Retina (tissue), 1 donor: ENCODE measurements around the gene KLF6.

ENCODE experiments used
- DNase-seq: peaks from one replicate; pipeline ENCODE4 v3.0.0-alpha.2; 2016

KLF6 gene

DNA sequence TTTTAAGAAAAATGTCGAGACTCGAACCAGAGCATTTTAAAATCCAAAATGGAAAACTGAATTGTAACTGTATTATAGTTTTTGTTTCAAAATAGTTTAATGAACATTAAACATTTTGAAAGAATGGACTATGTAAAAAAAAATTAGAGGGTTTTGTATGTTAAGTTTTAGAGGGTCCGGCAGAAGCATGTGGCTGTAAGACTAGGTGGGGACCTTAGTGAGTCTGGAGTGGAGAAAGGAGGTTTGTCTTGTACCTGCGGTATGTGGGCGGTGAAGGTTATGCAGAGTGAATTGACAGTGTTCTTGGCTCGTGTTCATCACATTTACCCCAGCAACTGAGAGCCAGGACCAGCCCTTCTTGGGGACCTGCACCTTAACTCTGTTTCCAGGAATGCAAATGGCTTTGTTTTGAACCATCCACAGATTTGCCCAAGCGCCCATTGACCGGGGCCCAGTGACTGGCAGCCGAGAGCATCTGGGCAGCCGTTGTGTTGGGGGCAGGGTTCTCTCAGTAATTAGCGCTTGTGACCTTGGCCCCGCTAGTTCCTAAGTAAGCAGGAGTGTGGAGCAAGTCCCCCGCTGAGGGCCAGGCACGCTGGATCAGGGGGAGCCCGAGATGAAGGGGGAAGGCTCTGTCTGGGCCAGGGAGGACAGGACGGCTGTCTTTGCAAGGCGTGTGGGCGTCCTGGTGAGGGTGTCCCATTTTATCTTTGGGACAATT lies 1.4 kb upstream of the KLF6 start:
- DNase-seq, result peak; percentile 90

DNA sequence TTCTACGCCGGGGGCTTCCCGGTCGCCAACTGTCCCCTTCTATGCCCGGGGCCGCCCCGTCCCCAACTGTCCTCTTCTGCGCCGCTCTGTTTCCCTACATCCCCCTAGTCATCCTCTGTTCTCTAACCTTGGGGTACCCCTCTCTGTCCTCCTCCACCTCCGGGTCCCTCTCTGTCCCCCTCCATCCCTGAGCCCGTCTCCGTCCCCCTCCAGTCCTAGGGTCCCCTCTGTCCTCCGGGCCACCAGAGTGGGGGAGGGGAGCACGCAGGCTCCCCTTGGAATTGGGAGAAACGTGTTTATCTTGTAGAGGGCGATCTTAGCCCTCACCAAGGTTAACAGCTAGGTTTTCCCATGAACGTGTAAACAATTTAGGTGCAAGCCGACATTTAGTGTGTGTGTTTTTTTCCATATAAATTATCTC lies 852 bp upstream of the KLF6 start:
- DNase-seq, result peak; percentile 75

DNA sequence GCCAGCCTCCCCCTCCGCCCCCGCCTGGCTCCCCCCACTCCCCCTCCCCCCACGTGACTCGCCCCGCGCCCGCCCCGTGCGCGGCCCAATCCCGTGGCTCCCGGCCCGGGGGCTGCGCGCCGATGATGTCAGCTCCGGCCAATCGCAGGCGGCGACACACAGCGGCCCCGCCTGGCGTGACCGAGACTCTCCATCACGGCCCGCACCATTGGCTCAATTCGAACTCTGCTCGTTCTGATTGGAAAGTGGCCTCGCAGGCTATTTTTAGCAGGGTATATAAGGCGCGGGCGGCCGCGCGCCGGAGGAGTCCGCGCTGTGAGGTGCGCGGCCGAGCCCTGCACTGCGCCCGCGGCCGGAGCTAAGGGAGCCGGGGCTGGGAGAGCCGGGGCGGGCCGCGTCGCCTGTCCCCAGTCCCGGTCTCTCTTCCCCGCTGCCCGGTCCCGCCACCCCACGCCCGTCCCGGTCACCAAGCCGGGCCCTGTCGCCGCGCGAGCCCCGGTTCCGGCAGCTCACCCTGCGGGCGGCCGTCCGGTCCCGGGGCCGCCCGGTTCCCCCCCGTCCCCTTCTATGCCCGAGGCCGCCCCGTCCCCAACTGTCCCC lies 342 bp upstream of the KLF6 start:
- DNase-seq, result peak; percentile 99

DNA sequence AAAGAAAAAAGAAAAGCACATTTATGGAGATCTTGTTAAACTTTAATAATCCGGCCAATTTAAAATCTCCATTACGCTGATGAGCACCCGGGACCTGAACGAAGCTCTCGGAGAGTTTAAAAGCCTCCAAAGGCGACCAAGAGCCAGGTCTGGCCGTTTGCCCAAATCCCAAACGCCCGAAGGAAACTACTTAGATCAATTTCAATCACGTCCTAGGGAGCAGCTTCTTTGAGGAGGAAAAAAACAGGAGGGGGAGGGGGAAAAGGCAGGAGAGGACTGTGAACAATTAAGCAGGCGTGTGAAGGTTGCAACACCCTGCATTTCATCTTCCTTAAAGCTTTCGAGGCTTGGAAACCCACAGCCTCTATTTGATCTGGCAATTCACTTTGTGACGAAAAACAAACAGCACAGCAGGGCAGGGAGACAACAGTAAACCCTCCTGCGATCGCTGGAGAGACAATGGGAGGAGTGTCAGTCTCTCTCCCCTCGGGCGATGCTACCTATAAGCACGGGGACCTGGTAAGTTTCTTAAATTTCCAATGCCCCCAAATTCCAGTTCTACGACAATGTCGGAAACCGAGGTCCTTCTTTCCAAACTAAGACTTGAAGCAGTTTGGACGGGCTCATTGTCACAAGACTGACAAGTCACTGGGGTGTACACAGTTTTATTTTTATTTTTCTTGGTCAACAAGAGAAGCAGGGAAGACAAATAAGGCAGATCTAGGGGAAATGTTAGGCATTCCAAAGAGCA lies 1.2 kb downstream of the KLF6 start:
- peak; percentile 83 for DNase-seq

DNA sequence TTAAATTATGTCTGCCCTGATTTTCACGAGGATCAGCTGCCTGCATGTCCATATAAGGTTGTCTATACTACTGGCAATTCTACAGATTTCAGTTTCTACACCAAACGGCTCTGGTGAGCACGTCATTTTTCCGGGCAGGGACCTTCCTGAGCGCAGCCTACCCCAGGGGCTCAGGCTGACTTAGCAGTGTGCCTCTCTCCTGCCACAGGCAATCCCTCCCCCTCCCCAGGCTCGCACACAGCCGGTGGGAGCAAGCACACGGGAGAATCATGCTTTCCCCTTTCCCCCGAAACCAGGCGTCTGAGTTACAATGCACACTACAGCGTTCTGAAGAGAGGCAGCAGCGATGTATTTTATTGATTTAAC lies 1.7 kb downstream of the KLF6 start:
- peak; percentile 79 for DNase-seq

DNA sequence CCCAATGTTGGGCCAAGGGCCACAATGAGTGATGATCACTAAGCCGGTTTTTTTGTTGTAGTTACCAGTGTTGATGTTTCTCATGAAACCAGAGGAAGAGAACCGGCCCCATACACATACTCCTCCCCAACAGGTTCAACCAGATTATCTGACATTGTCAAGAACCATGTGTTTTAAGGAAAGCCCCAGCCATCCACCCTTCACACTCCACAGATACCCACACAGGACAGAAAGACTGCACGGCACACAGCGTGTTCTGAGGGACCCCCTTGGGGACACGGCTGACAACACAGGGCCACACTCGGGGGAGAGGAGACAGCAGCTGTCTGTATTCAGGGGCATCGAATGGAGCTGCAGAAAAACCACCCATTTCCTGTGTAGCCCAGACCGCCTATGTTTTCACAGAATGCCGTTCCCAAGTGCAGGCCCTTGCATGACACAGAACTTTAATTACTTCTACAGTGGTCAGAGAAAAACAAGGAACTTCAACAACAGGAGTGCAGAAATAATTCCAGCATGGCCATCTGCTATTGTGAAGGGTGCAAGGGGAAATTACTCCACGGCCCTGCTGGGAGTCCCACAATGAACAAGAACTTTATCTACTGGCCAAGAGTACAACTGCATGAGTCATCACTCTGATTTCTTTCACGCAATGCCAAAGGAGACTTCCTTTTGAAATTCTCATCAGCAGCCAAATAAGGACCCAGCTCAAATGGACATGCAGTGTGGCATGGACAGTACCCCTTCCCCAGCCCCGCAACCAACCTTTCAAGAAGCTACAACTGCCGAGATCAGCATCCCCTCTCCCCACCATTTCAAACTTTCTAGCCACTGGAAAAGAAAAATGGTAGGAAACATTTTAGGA lies 2.3 kb downstream of the KLF6 start:
- DNase-seq, result peak; percentile 35

DNA sequence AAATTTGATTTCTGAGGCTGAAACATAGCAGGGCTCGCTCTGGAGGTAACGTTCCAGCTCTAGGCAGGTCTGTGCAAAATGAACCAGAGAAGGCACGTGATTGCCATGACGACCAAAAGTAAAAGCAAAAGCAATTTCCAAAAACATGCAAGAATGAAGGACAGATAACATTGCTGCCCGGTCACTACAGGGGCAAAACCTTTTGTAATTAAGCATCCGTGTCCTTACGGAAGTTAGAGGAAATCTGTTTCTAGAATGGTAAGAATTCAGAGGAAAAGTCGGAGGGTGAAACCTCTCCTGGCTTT lies 2.9 kb downstream of the KLF6 start:
- no peak for DNase-seq

DNA sequence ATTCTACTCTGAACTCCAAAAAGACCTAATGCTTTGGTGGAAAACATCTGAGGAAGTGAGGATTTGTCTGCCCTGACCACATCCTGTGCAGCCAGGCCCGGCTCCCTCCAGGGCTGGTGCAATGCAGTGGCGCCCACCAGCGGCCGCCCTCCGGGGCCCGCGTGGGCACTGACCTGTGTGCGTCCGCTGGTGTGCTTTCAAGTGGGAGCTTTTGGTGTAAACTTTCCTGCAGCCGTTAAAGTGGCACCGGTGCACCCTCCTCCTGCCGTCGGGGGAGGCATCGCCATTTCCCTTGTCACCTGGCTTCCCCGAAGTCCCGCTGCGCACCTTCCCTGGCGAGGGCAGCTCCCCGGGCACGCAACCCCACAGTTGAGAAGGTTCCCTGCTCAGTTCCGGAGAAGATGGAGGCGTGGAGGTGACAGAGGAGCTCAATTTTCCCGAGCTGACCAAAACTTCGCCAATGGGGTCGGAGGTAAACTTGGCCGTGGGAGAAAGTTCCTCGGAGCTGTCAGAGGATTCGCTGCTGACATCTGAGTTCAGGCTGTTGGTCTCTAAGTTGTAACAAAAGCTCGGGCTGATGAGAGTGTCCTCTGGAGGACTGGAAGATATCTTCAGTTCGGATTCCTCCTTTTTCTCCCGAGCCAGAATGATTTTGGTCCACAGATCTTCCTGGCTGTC lies 3.4 kb downstream of the KLF6 start:
- DNase-seq, result no peak

DNA sequence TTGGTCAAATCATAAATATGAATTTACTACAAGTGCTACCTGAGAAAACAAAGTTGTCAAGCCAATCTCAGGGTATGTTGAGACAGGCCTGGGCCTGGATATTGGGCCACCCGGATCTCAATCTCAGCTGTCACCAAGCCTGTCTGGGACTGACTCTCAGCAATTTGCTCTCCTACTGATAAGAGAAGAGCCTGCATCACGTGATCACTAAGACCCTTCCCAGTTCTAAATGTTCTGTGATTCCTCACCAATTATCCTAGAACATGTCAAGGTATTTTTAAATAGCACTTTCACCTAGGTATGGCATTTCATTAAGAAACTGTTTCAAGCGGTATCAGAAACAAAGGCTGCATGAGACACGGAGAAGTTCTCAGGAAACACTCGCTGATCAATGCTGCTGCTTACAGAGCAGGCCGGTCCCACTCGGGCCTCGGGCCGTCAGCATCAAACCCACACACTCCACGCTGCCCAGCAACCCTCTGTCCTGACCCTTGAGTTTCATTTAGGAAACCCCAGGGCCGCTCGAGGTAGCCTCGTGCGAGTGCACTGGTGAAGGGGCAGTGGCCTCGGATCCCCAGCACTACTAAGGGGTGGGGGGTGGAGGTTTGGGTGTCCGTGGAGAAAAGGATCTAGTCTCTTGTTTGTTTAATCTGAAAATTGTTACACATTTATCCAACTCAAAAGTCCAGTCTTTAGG lies 4.1 kb downstream of the KLF6 start:
- DNase-seq, result no peak

DNA sequence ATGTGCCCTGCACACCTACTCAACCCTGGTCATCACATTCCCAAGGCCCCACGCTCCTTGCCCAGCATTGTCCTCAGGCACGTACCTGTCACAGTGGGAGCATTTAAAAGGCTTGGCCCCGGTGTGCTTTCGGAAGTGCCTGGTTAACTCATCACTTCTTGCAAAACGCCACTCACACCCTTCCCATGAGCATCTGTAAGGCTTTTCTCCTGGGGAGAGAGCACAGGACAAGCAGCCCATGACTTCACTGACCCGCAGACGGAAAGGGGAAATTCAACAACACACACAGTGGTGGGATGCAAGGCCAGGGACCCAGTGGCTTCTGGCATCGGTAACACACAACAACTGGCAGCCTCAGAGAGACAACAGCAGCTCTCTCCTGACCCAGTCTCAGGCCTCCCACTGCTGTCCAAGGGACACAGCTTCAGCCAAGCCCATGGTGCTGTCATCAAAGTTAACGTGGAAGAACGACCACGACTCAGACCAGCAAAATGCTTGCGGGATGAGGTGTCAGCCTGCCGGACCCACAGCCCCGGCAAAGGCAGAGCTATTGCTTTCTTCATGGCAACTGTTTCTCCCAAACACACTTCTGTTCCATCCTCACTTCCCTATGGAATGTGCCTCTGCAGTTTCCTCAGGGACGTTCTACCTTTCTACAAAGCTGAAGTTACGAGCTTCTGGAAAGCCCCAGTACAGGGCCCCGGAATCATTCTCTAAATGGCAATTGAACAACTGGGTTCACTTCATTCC lies 4.8 kb downstream of the KLF6 start:
- no peak for DNase-seq

DNA sequence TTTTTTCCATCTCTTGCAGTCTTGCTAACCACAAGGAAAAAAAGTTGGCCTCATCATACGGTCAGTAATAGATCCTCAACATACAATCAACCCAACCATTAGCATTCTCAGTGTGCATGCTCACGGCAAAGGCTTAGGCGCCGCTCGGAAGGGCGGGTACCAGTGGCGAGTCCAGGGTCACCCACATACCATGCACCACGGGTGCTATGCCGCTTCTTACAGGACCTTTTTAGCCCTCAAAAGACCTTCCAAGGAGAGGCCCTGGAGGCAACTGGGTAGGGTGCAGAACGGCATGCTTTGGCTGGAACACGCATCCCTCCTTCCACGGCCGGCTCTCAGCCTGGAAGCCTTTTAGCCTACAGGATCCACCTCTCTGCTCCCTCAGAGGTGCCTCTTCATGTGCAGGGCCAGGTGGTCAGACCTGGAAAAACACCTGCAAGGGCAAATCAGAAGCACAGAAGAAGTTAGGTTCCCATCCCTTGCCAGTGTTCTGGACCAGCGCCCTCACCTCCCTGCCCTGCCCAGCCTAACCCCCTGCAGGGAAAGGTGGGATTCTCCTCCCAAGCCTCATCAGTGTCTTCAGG lies 5.8 kb downstream of the KLF6 start:
- DNase-seq, result no peak

DNA sequence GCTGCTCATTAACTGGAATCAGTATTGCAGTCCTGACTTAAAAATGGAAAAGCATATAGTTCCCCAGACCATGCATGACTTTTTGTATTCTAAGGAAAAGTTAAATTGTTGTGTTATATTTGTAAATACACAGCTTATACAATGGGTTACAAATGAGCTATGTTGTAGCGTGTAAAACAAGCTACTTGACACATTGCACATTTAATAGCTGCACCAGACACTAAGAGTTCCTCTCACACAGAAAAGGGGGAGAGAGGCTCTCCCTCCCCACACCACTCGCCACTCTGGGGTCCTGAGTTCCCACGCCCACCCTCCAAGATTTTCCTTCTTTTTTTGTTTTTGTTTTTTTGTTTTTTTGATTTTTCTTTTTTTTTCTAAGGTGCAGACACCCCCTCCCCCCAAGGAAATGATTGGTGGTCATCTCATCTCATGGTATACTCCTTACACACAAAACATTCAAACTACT lies 6.3 kb downstream of the KLF6 start:
- DNase-seq, result no peak

DNA sequence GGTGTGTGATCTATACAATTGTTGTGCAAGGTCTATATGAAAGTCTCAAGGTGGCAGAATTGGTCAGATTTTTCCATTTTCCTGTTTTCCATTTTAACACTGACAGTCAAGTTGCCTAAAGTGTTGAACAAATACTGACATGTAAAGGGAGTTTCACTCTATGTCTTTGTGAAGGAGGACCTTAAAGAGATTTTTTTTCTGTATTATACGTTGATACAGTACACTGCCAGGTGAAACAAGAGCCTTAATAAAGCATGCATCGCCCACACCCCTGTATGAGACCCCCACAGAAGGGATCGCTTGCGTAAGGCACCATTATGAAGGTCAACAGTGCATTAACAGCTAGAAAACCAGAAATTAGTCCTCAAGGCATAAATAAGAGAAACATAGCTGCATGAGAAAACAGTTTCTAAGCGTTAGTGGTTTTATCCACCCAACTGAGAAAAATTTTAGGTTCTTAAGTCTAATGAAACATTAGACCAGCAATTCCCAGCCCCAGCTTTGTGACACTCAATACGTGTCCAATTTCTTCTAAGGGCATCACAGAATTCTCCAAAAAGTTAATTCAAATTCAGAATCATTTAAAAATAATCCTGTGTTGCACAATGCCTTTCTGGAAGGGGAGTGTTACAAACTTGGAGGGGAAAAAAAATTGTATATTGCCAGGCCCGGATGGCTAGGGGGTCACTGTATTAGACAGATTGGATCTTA lies 6.9 kb downstream of the KLF6 start:
- DNase-seq, result no peak

DNA sequence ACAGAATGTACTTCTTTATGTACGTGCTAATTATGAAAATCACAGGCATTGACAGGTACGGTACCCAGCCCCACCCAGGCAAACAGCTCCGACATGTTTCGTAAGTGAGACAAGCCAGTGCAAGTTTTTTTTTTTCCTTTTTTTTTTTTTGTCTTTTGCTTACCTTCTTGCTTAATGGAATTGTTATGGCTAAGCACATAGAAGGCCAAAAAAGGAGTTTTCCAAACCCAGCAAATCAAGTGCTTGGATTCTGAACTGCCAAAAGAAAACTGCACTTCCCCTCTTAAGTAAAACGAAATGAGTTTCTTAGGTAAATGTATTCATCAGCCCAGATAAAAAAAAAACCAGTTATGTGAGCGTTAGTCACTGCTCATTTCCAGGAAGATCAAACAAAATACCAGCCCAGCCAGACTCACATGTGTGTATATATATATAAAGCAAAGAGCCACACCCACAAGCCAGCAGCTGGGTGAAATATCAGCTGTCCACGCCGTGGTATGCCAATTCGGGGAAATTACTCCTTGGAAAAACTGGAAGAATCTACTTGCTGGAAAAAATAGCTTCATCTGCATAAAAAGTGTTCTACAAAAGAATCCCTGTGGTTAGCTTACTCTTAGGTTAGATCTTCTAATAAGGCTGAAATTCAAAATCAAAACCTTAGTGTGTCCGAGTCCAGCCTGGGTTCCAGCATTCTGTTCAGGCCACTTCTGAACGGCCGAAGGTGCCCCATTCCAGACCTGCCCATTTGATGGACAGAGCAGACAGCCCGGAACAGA lies 8.0 kb downstream of the KLF6 start:
- DNase-seq, result no peak

DNA sequence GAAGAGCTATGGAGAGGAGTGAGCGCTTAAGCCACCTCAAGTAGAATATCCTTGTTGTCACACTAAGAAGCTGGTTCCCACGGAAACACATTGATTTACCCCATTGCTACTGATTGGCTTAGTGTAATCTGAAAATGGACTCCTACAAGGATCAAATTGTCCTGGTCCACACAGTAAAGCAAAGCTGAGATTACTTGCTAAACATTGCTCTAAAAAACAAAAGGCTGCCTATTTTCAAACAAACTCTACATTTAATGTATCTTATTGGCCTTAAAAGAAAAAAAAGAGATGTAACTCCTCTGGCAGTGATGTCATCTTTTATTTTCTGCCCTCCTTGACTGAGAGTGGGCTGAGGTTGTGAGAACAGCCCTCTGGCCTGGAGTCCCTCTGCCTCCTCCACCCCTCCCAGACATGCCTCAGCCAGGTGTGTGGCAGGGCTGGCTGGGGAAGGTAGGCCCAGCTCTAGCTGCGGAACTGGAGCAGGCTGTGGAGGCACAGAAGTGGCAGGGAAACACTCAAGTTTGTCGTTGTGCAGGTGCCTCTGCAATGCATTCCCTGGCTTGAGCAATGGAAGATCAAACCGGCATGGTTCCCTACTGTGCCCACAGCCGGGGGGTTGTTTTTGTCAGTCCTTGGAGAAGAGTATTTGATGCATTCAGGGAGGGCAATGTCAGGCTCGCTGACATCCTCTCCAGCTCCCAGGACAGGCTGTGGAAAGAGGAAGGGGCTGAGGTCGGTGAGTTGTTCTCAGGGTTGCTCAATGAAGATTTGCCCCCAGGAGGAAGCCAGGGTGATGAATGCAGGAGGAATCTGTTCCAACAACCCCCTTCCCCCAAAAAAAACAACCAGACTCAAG lies 9.1 kb downstream of the KLF6 start:
- DNase-seq, result peak; percentile 33

DNA sequence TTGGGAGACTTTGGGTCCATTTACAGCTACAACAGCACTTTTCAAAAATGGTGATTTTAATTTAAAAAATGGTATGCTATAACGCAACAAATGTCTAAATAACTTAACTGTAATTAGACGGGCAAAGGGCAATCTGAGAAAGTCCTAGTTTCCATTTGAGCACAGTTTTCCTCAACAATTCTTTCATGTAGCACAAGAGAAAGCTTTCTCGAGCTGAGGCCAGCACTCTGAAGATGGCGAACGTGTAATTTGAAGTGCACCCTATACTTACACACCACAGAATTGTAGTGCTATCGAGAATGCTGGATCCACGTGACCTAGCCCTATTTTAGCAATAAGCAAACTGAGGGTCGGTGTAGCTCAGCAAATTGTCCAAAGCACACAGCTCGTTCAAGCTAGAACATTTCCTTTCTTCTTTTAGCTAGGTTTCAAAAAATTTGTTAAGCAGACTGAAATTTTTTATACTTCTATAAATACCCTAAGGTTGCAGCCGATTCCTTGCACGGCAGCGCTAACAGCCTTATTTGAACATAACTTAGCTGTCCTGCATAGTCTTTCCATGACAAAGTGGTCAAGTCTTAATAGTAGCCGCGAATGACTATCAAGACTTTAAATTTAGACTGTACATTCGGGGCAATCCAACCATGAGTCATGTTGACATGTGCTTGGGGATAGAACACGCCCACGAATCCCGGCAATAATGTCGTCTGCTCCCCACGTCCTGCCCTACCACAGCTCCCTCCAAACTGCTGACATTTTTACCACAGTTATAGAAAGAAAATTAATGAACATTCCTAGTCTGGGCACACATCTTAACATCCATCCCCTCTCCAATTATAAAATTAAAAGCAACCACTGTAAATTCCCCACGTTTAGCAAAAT lies 10.0 kb downstream of the KLF6 start:
- DNase-seq, result no peak
